Stomach smooth muscle (tissue), 2 donors: ENCODE measurements around the gene ZFYVE21.

ENCODE experiments used
- H3K27ac ChIP-seq: one replicate; pipeline ENCODE4 v1.7.0; 2013; ENCODE audit warnings: mild to moderate bottlenecking, low read length, inconsistent platforms
- H3K27me3 ChIP-seq, 2 donors: one replicate each; pipeline ENCODE4 v1.7.0; 2013; ENCODE audit warnings: low read length in 2 of 2; ENCODE audit not compliant: insufficient read depth in 2 of 2, control insufficient read depth in 1 of 2
- H3K36me3 ChIP-seq, 2 donors: one replicate each; pipeline ENCODE4 v1.7.0; 2013; ENCODE audit warnings: low read length in 2 of 2; ENCODE audit not compliant: control insufficient read depth in 2 of 2, insufficient read depth in 2 of 2
- H3K4me1 ChIP-seq: one replicate; pipeline ENCODE4 v1.7.0; 2013; ENCODE audit warnings: low read length; ENCODE audit not compliant: control insufficient read depth, insufficient read depth
- H3K4me3 ChIP-seq, 2 donors: one replicate each; pipeline ENCODE4 v1.7.0; 2013; ENCODE audit warnings: low read length in 2 of 2
- H3K9ac ChIP-seq, 2 donors: one replicate each; pipeline ENCODE4 v1.7.0; 2013; ENCODE audit warnings: low read length in 2 of 2, mild to moderate bottlenecking in 1 of 2
- H3K9me3 ChIP-seq, 2 donors: one replicate each; pipeline ENCODE4 v1.7.0; 2013; ENCODE audit warnings: low read length in 2 of 2; ENCODE audit not compliant: control insufficient read depth in 2 of 2
- donor health status: healthy.
- donor health status: Pancreatic carcinoma.

Gene ZFYVE21

GRCh38 chr14:103715052-103716000, at the start of gene ZFYVE21, which contains the start of gene XRCC3:
Gene ZFYVE21 (plus strand): TSS chr14:103715810. CDS start chr14:103715842, 32 bp downstream.
Gene XRCC3 (minus strand): TSS chr14:103715451. CDS start chr14:103711087, 4,364 bp downstream.
- Histone ChIP-seq H3K27me3 (no peaks in the 10 kb centered on the region), H3K36me3 (no peaks in the 10 kb centered on the region), H3K4me1 (peaks cover 51% of the 10 kb centered on the region), H3K4me3 (peak within 1 kb of the TSS; percentile 57 to 79), H3K9me3 (no peaks in the 10 kb centered on the region), H3K27ac (no peak within 1 kb of the TSS), H3K9ac (peak within 1 kb of the TSS; percentile 59 to 69)

- Histone ChIP-seq H3K4me3 (no peak overlapping the region), H3K4me1 (peaks cover 4% of the 10 kb centered on the region), H3K9me3 (no peaks in the 10 kb centered on the region), H3K36me3 (peaks cover 53 to 54% of the 10 kb centered on the region in 2 donors), H3K27me3 (no peaks in the 10 kb centered on the region), H3K9ac (no peak overlapping the region), H3K27ac (no peak overlapping the region)
These were observed 47.9 kb upstream of the ZFYVE21 start for GRCh38 chr14:103667671-103668070.

- H3K9ac ChIP-seq = no peak overlapping the region
- no peaks in the 10 kb centered on the region for H3K27me3 ChIP-seq
- H3K4me3 ChIP-seq = no peak overlapping the region
- H3K9me3 ChIP-seq = no peaks in the 10 kb centered on the region
- peaks cover 56 to 57% of the 10 kb centered on the region in 2 donors for H3K36me3 ChIP-seq
- H3K27ac ChIP-seq = no peak overlapping the region
- peaks cover 4% of the 10 kb centered on the region for H3K4me1 ChIP-seq
These were observed 47.5 kb upstream of the ZFYVE21 start for GRCh38 chr14:103668117-103668516.

GRCh38 chr14:103669370-103669769, 46.2 kb upstream of the ZFYVE21 start:
- no peaks in the 10 kb centered on the region for H3K4me1 ChIP-seq
- H3K4me3 ChIP-seq = no peak overlapping the region
- peaks cover 55 to 59% of the 10 kb centered on the region in 2 donors for H3K36me3 ChIP-seq
- no peaks in the 10 kb centered on the region for H3K9me3 ChIP-seq
- H3K27me3 ChIP-seq = no peaks in the 10 kb centered on the region
- H3K27ac ChIP-seq = no peak overlapping the region
- no peak overlapping the region for H3K9ac ChIP-seq

- Histone ChIP-seq H3K9ac (no peak overlapping the region), H3K4me1 (no peaks in the 10 kb centered on the region), H3K4me3 (no peak overlapping the region), H3K27me3 (no peaks in the 10 kb centered on the region), H3K27ac (no peak overlapping the region), H3K36me3 (peaks cover 68 to 72% of the 10 kb centered on the region in 2 donors), H3K9me3 (no peaks in the 10 kb centered on the region)
These were observed 43.7 kb upstream of the ZFYVE21 start for GRCh38 chr14:103671911-103672310.

- H3K36me3 ChIP-seq = peaks cover 66 to 73% of the 10 kb centered on the region in 2 donors
These were observed 39.7 kb upstream of the ZFYVE21 start for GRCh38 chr14:103675957-103676356.

GRCh38 chr14:103676881-103677675, 38.5 kb upstream of the ZFYVE21 start:
- Histone ChIP-seq H3K9me3 (no peaks in the 10 kb centered on the region), H3K4me3 (no peak overlapping the region), H3K9ac (no peak overlapping the region), H3K36me3 (peaks cover 58 to 66% of the 10 kb centered on the region in 2 donors), H3K4me1 (peaks cover 11% of the 10 kb centered on the region), H3K27me3 (no peaks in the 10 kb centered on the region), H3K27ac (no peak overlapping the region)

More at GRCh38 chr14:103675957-103676356, 39.7 kb upstream of the ZFYVE21 start:
- H3K4me3 ChIP-seq = no peak overlapping the region
- peaks cover 11% of the 10 kb centered on the region for H3K4me1 ChIP-seq
- no peak overlapping the region for H3K27ac ChIP-seq
- H3K9me3 ChIP-seq = no peaks in the 10 kb centered on the region
- H3K27me3 ChIP-seq = no peaks in the 10 kb centered on the region
- H3K9ac ChIP-seq = no peak overlapping the region

GRCh38 chr14:103679351-103679750, 36.3 kb upstream of the ZFYVE21 start:
- Histone ChIP-seq H3K4me3 (no peak overlapping the region), H3K36me3 (peaks cover 52 to 53% of the 10 kb centered on the region in 2 donors), H3K9me3 (no peaks in the 10 kb centered on the region), H3K4me1 (peaks cover 11% of the 10 kb centered on the region), H3K27me3 (no peaks in the 10 kb centered on the region), H3K9ac (no peak overlapping the region), H3K27ac (peak overlapping the region; percentile 55)

- peaks cover 46 to 58% of the 10 kb centered on the region in 2 donors for H3K36me3 ChIP-seq
- H3K4me1 ChIP-seq = peaks cover 15% of the 10 kb centered on the region
- H3K4me3 ChIP-seq = no peak overlapping the region
- H3K27ac ChIP-seq = no peak overlapping the region
- no peaks in the 10 kb centered on the region for H3K27me3 ChIP-seq
- no peaks in the 10 kb centered on the region for H3K9me3 ChIP-seq
- no peak overlapping the region for H3K9ac ChIP-seq
These were observed 34.9 kb upstream of the ZFYVE21 start for GRCh38 chr14:103680491-103681231.

GRCh38 chr14:103683139-103683538, 32.5 kb upstream of the ZFYVE21 start:
- no peak overlapping the region for H3K27ac ChIP-seq
- no peak overlapping the region for H3K9ac ChIP-seq
- no peak overlapping the region for H3K4me3 ChIP-seq
- H3K36me3 ChIP-seq = peaks cover 47 to 54% of the 10 kb centered on the region in 2 donors
- H3K27me3 ChIP-seq = no peaks in the 10 kb centered on the region
- peaks cover 15% of the 10 kb centered on the region for H3K4me1 ChIP-seq
- H3K9me3 ChIP-seq = no peaks in the 10 kb centered on the region
